Mesodermal cell (in vitro differentiated cells): ENCODE measurements around the gene MYH11.
"Not testable (repeated sequence)": the region's sequence is repeated elsewhere in the genome, so short reads cannot be mapped to it uniquely, and the experiment has no call there.

Experiments
- H3K27ac ChIP-seq: 2 replicates; pipeline ENCODE4 v1.7.0; 2013; ENCODE audit warnings: mild to moderate bottlenecking, low read depth, low read length, moderate library complexity; ENCODE audit not compliant: severe bottlenecking
- H3K36me3 ChIP-seq: 2 replicates; pipeline ENCODE4 v1.7.1; 2013; ENCODE audit warnings: mild to moderate bottlenecking, low read length, moderate library complexity; ENCODE audit not compliant: control insufficient read depth, insufficient read depth
- H3K4me1 ChIP-seq: one replicate; pipeline ENCODE4 v1.7.1; 2013; ENCODE audit warnings: mild to moderate bottlenecking, low read length; ENCODE audit not compliant: insufficient read depth, control insufficient read depth, poor library complexity, severe bottlenecking
- H3K4me3 ChIP-seq: 2 replicates; pipeline ENCODE4 v1.7.0; 2013; ENCODE audit warnings: low read length, control low read depth, mild to moderate bottlenecking; ENCODE audit not compliant: insufficient read depth, poor library complexity, severe bottlenecking; ENCODE audit errors: extremely low read depth
- H3K9me3 ChIP-seq: 2 replicates; pipeline ENCODE4 v1.7.1; 2013; ENCODE audit warnings: mild to moderate bottlenecking, low read length, moderate library complexity; ENCODE audit not compliant: control insufficient read depth
- WGBS, 2 experiments: methylation state at CpG; one replicate each; pipeline ENCODE4 v1.1.5; 2013; ENCODE audit warnings: missing lambda C conversion rate in 2 of 2; ENCODE audit not compliant: insufficient coverage in 2 of 2; 5-methylcytosine and 5-hydroxymethylcytosine counted together

Gene MYH11

DNA sequence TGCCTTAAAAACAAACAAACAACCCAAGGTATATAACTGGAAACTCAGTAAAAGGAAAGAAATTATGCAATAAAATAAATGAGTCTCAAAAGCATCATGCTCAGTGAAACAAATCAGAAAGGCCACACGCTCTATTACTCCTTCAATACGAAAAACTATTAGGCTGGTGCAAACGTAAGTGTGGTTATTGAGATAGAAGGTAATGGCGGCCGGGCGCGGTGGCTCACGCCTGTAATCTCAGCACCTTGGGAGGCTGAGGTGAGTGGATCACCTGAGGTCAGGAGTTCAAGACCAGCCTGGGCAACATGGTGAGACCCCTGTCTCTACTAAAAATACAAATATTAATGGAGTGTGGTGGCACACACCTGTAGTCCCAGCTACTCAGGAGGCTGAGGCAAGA, 17.6 kb downstream of the MYH11 start:
- not testable (repeated sequence) for H3K4me1 ChIP-seq, H3K4me3 ChIP-seq, H3K36me3 ChIP-seq, H3K9me3 ChIP-seq, H3K27ac ChIP-seq
- WGBS, 2 experiments: 81 to 92% methylated on average over 5 to 6 of the region's 8 CpGs

DNA sequence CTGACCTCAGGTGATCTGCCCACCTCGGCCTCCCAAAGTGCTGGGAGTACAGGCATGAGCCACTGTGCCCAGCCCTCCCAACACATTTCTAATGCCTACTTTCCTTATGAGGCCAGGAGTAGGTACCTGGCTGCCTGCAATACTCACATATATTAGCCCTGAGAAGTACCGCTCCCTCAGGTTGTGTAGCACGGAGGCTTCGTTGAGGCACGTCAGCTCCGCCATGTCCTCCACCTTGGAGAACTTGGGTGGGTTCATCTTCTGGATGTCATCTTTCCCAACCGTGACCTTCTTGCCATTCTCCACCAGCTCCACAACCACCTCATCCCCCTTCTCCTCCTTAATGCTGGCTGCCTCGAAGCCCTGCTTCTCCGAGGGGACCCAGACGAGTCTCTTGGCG, 19.1 kb downstream of the MYH11 start:
- Histone ChIP-seq H3K4me1 (no peaks in the 10 kb centered on the region), H3K27ac (no peak overlapping the region), H3K36me3 (no peaks in the 10 kb centered on the region), H3K9me3 (no peaks in the 10 kb centered on the region), H3K4me3 (no peak overlapping the region)
- 84 to 96% methylated on average over 10 to 11 of the region's 11 CpGs for WGBS, 2 experiments

DNA sequence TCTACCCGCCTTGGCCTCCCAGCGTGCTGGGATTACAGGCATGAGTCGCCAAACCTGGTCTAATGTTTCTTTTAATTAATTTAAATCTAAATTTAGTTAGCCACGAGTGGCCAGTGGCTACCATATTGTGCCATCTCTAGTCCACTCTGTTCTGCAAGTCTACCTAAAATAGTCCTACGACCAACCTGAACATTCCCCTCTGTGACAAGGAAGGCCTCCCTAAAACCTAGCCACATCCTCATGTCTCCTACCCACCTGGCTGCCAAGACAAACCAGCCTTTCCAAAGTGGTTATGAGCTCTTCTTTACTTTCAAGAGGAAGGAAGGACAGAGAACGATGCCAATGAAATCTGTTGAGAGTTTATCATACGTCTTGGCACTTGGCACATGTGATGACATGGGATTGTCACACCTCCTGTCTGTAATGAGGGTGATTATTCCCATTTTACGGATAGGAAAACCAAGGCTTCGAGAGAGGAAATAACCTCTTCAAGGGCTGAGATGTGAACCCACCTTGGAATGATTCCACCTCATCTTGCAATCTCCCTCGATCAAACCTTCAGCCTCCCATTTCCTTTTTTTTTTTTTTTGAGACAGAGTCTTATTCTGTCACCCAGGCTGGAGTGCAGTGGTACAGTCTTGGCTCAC, 19.7 kb downstream of the MYH11 start:
- WGBS, 2 experiments: 75 to 96% methylated on average over 5 to 7 of the region's 10 CpGs

DNA sequence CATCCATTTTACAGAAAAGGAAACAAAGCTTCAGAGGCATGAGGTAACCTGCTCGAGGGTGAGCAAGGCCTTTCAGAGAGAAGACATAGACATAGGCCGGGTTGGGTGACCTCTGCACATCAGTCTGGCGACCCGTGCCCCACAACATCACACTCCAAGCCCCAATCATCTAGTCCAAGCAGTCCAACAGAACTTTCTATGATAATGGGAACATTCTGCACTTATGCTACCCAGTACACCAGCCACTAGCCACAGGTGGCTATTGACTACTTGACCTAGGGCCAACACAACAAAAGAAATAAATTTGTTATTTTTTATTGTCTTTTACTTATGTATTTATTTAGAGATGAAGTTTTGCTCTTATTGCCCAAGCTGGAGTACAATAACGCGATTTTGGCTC, 20.8 kb downstream of the MYH11 start:
- H3K9me3 ChIP-seq: no peaks in the 10 kb centered on the region
- no peak overlapping the region for H3K4me3 ChIP-seq
- no peaks in the 10 kb centered on the region for H3K4me1 ChIP-seq
- H3K36me3 ChIP-seq: no peaks in the 10 kb centered on the region
- WGBS, 2 experiments: 91 to 93% methylated on average over 6 of the region's 6 CpGs
- H3K27ac ChIP-seq: no peak overlapping the region

More for the DNA sequence above, 19.7 kb downstream of the MYH11 start:
- Histone ChIP-seq H3K4me1 (no peaks in the 10 kb centered on the region), H3K36me3 (no peaks in the 10 kb centered on the region), H3K4me3 (no peak overlapping the region), H3K9me3 (no peaks in the 10 kb centered on the region), H3K27ac (no peak overlapping the region)

DNA sequence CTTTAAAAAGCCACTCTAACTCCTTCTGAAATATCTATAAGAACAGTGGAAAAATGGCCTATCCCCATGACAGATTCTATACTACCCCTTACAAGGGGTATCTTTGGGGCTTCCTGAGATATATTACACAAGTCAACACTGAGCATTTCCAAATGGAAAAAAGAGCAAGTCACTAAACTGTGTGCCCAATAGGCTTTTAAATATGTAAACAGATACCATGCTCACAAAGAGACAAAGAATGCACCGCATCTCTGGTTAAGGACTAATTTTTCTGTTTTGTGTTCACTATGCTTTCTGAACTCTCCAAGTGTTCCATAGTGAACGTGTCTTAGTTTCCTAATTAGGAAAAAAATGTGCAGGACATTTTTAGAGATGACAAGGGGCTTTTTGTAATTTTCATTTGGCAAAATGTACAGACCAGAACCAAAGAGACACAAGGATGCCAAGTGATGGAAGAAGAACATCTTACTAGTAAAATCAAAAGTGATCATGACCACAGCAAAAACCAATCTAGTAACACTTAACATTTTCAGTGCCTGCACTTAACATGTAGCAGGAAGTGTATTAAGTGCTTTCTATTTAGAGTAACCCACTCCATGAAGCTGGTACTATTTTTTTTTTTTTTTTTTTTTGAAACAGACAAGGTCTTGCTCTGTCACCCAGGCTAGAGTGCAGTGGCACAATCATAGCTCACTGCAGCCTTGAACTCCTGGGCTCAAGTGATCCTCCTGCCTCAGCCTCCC, 21.5 kb downstream of the MYH11 start:
- H3K4me3 ChIP-seq: no peak overlapping the region
- no peaks in the 10 kb centered on the region for H3K9me3 ChIP-seq
- WGBS, 2 experiments: 80 to 100% methylated on average over 1 to 2 of the region's 2 CpGs
- no peaks in the 10 kb centered on the region for H3K4me1 ChIP-seq
- no peak overlapping the region for H3K27ac ChIP-seq
- no peaks in the 10 kb centered on the region for H3K36me3 ChIP-seq

DNA sequence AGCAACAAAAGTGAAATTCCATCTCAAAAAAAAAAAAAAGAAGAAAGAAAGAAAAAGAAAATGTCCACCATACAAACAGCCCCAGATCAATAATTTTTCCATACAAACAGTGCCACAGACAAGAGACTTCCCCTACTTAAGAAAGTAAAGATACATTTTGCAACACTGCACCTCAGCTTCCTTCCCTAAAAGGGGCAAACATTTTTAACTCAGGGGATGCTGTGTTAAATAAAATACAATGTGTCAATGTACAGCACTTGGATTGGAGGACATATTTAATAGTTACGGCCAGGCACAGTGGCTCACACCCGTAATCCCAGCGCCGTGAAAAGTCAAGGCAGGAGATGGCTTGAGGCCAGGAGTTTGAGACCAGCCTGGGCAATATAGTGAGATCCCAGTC, 22.3 kb downstream of the MYH11 start:
- no peaks in the 10 kb centered on the region for H3K4me1 ChIP-seq
- H3K27ac ChIP-seq: no peak overlapping the region
- no peak overlapping the region for H3K4me3 ChIP-seq
- no peaks in the 10 kb centered on the region for H3K36me3 ChIP-seq
- H3K9me3 ChIP-seq: no peaks in the 10 kb centered on the region
- 75 to 80% methylated on average over 4 of the region's 4 CpGs for WGBS, 2 experiments

DNA sequence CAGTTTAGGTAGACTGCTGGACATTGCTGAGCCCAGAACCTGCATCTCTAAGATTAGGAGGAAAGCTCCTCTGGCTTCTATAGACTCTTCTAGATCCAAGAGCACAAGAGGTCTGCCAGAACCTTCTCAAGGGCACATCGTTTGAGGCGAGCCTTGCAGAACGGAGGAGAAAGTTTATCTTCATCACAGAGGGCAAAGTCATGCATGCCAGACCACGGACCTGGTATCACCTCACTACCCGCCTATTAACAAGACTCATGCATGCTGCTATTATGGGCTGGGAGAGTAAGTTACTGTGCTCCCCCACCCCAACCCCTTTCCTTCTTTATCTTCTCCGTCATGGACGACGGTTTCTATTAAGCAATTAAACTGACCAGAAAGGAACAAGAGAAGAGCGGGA, 23.3 kb downstream of the MYH11 start:
- Histone ChIP-seq H3K4me3 (no peak overlapping the region), H3K27ac (no peak overlapping the region), H3K36me3 (no peaks in the 10 kb centered on the region), H3K4me1 (no peaks in the 10 kb centered on the region), H3K9me3 (no peaks in the 10 kb centered on the region)
- whole genome bisulfite sequencing, 2 experiments: 91 to 93% methylated on average over 5 to 8 of the region's 9 CpGs

DNA sequence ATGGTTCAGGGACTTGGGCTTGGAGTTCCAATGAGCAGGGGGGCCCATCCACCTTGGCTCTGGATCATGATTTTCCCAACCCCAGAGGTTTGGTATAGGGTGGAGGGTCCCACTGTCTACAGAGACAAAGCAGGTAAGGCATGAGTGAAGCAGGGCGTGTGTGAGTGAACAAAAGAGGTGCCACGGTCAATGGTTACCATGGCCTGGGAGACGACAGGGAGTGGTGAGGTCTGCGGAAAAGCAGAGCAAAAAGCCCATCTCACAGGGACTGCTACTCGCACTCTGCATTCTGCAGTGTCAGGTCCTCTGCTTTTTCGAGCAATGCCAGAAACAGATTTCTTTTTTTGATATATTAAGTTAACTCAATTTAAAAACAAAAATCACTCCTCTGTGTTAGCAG, 24.6 kb downstream of the MYH11 start:
- no peak overlapping the region for H3K4me3 ChIP-seq
- no peaks in the 10 kb centered on the region for H3K9me3 ChIP-seq
- H3K27ac ChIP-seq: no peak overlapping the region
- no peaks in the 10 kb centered on the region for H3K4me1 ChIP-seq
- no peaks in the 10 kb centered on the region for H3K36me3 ChIP-seq
- WGBS, 2 experiments: 93 to 100% methylated on average over 3 to 4 of the region's 6 CpGs

DNA sequence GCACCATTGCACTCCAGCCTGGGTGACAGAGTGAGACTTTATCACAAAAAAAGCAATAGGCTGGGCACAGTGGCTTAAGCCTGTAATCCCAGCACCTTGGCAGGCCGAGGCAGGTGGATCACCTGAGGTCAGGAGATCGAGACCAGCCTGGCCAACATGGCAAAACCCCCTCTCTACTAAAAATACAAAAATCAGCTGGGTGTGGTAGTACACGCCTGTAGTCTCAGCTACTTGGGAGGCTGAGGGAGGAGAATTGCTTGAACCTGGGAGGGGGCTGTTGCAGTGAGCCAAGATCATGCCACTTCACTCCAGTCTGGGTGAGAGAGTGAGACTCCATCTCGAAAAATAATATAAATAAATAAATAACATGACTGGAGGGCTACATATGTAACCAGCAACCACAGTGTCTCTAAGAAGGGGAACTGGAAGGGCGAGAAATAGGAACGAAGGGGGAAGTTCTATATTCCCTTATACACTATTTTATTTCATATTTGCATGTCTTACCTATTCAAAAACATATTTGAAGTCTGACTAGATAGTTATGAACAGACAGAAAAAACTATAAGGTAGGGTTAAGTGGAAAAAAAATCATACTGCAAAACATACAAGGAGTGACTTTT, 25.9 kb downstream of the MYH11 start:
- Histone ChIP-seq H3K36me3 (no peaks in the 10 kb centered on the region), H3K4me1 (no peaks in the 10 kb centered on the region), H3K4me3 (no peak overlapping the region), H3K9me3 (no peaks in the 10 kb centered on the region), H3K27ac (no peak overlapping the region)
- 80% methylated on average over 1 of the region's 6 CpGs; no CpG with 5 or more reads in 1 of the 2 experiments for WGBS, 2 experiments

DNA sequence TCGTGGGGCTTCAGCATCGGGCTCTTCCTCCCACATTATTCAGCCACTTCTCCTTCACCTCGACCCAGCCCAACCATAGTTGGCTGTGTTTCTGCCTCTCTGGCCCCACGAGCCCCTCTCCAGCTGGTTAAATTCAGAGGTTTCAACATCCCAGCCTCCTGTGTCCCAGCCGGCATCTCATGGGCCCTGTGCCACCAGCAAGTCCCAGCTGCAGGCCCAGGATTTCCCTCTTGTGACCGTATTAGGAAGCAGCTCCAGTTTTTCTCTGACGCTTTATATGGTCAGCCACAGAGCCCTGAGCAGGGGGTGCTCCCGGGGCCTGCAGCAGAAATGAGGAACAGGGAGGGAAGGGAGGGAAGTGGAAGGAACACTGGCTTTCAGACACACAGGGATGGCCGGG, 27.4 kb downstream of the MYH11 start:
- H3K4me3 ChIP-seq: no peak overlapping the region
- no peaks in the 10 kb centered on the region for H3K36me3 ChIP-seq
- no peaks in the 10 kb centered on the region for H3K4me1 ChIP-seq
- H3K27ac ChIP-seq: no peak overlapping the region
- 63 to 77% methylated on average over 5 to 8 of the region's 9 CpGs for WGBS, 2 experiments
- H3K9me3 ChIP-seq: no peaks in the 10 kb centered on the region
